Measurements from ENCODE around the gene CRLF3.
"Not testable (repeated sequence)": the region's sequence is repeated elsewhere in the genome, so short reads cannot be mapped to it uniquely, and the experiment has no call there.

Gene CRLF3

GRCh38 chr17:30814236-30814635 lies 10.3 kb downstream of the CRLF3 start:
- not testable (repeated sequence) for DNase-seq

GRCh38 chr17:30812218-30813177 lies 12.0 kb downstream of the CRLF3 start:
- no peak for DNase-seq

DNA sequence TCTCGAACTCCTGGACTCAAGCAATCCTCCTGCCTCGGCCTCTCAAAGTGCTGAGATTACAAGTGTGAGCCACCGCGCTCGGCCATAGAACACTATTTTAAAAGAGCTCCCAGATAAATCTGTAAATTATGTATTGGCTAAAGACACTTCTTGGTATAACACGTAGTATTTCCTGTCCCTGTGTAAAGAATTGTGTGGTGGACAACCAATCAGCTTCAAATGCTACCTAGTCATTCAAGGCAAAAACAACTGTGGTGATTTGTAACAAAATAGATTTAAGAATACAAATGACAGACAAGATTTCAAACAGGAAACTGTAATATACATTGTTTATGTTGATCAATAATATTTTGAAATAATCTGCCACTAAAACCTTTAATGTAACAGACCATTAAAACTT lies 14.6 kb downstream of the CRLF3 start:
- no peak for DNase-seq

DNA sequence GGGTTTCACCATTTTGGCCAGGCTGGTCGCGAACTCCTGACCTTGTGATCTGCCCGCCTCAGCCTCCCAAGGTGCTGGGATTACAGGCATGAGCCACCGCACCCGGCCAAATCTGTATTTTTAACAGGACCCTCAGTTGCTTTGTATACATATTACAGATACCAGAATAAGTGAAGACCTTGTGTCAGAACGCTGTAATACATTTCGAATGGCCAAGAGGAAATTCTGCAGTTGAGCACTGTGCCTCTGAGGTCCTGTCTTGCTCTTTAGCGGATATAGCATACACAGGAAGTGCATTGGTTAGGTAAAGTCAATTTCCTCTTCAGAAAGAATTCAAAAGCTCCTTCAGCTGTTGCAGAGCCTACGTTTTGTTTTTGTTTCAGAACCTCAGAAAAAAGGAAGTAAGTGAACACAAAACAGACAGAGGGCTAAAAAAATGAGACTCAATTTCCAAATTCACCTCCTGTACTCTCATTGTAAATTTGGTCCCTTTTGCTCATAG lies 15.7 kb downstream of the CRLF3 start:
- no peak for DNase-seq

DNA sequence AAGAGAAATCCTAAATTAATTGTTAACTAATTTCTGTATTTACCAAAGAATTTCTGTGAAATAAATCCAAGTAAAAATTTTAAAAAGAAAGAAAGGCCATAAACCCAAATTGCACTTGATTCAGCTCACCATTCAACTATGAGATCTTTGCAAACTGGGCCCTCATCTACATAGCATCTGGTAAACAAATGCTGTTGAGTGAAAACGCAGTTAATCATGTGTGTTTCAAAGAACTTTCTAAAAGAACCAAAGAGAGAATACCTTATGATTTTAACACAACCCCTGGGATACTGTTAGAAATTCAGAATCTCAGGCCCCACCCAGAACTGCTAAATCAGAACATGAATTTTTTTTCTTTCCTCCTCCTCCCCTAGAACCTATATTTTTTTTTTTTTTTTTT lies 16.6 kb downstream of the CRLF3 start:
- no peak for DNase-seq

DNA sequence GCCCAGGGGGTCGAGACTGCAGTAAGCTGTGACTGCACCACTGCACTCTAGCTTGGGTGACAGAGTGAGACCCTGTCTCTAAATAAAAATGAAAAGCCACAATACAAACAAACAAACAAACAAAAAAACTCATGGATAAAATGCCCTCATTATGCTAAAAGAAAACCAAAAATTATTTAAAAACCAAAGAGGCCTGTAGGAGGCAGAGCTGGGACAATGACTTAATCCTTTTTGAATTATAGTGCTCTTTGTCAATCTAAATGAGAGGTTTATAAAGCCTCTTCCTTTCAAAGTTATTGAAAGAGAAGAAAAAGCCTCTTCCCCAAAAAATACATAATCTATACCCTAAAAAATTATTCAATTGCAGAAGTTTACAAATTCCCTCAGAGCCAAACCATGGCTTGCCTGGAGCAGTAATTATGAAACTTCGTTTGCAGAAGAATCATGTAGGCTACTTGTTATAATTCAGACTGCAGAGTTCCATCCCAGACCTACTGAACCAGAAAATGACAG lies 18.5 kb downstream of the CRLF3 start:
- no peak for DNase-seq

DNA sequence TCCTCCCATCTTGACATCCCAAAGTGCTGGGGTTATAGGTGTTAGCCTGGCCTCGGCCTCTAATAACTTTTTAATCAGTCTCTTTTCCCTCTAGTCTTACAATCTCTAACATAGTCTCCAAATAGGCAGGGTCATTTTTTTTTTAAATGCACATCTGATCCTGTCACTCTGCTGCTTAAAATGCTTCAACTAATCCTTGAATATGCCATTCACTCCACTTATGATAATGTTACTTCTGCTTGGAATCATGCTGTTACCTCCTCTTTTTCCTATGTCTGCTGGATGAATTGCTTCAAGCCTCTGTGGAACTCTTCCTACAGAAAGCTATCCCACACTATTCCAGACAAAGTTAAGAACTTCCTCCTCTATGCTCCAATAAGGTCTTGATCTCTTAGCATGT lies 22.8 kb downstream of the CRLF3 start:
- no peak for DNase-seq

- no peak for DNase-seq
Measured at GRCh38 chr17:30796016-30796415, 28.5 kb downstream of the CRLF3 start.

GRCh38 chr17:30794372-30794771 lies 30.1 kb downstream of the CRLF3 start:
- no peak for DNase-seq

DNA sequence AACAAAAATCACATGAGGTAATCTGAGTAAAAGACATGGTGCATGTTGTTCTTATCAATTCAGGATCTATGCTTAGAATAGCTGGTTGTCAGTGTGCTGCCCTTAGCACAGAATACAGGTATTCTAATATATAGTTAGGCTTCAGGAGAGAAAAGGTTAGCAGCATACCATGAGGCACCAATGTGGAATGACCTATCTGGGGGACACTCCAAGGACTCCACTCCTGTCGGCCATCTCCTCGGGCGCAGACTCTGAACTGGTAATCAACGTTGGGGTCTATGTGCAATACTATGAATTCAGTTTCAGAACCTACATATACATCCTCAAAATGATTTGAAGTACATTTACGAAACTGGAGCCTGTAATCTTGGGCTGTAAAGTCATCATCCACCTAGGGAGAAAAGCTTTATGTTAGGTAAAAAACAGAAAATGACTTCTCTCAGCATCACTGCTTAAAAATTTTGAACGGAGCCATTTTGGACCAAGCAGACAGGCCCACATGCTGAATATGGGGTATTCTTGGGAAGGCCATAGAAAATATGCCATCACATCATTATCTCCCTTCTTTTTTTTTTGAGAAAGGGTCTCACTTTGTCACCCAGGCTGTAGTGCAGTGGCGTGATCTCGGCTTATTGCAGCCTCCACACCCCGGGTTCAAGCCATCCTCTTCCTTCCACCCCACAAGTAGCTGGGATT lies 31.1 kb downstream of the CRLF3 start:
- no peak for DNase-seq

- DNase-seq = no peak
Measured at GRCh38 chr17:30790279-30790678, 34.2 kb downstream of the CRLF3 start.

GRCh38 chr17:30788918-30789317 lies 35.6 kb downstream of the CRLF3 start:
- DNase-seq = no peak

GRCh38 chr17:30782206-30782605 lies 42.3 kb downstream of the CRLF3 start:
- DNase-seq = no peak

GRCh38 chr17:30780343-30780742 lies 44.1 kb downstream of the CRLF3 start:
- no peak for DNase-seq

- DNase-seq = not testable (repeated sequence)
Measured at GRCh38 chr17:30768771-30769170, 55.7 kb downstream of the CRLF3 start.

- not testable (repeated sequence) for DNase-seq
Measured at GRCh38 chr17:30767641-30768404, 56.7 kb downstream of the CRLF3 start.

DNA sequence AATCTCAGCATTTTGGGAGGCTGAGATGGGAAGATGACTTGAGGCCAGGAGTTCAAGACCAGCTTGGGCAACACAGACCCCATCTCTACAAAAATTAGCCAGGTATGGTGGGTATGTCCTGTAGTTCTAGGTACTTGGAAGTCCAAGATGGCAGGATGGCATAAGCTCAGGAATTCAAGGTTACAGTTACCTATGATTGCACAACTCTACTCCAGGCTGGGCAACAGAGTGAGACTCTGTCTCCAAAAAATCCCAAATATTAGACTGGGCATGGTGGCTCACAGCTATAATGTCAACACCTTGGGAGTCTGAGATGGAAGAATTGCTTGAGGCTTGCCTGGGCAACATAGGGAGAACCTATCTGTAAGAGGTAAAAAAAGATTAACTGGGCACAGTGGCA lies 63.4 kb downstream of the CRLF3 start:
- no peak for DNase-seq

GRCh38 chr17:30753291-30753690 lies 71.2 kb downstream of the CRLF3 start:
- not testable (repeated sequence) for DNase-seq

DNA sequence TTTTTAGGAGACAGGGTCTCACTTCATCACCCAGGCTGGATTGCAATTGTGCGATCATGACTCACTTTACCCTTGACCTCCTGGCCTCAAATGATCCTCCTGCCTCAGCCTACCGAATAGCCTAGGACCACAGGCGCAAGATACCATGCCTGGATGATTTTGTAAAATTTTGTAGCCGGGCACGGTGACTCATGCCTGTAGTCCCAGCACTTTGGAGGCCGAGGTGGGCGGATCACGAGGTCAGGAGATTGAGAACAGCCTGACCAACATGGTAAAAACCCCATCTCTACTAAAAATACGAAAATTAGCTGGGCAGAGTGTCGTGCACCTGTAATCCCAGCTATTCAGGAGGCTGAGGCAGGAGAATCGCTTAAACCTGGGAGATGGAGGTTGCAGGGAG lies 73.5 kb downstream of the CRLF3 start:
- not testable (repeated sequence) for DNase-seq

DNA sequence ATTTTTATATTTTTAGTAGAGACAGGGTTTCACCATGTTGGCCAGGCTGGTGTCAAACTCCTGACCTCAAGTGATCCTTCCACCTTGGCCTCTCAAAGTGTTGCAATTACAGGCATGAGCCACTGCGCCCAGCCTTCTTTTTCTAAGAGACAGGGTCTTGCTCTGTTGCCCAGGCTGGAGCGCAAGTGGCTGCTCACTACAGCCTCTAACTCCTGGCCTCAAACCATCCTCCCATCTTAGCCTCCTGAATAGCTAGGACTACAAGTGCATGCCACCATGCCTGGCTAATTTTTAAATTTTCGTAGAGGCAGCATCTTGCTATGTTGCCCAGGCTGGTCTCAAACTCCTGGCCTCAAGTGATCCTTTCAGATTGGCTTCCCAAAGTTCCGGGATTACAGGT lies 76.9 kb downstream of the CRLF3 start:
- not testable (repeated sequence) for DNase-seq

DNA sequence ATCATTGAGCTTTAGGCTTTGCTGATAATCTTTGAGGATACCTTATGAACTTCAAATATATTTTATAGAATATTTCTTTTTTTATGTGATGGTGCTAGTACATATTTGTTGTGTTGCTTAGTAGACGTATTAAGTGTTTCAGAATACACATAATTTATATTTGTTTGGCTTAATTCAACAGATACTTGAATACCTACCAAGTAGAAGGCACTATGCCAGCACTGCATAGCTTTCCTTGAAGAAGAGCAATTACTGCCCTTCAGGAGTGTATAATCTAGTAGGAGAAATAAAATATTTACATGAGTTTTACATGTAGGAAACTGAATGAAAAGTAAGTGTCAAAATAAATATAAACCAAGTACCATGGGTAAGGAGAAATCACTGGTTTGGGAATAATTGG lies 81.8 kb downstream of the CRLF3 start:
- not testable (repeated sequence) for DNase-seq

- DNase-seq = not testable (repeated sequence)
Measured at GRCh38 chr17:30736371-30736770, 88.1 kb downstream of the CRLF3 start.

- not testable (repeated sequence) for DNase-seq
Measured at GRCh38 chr17:30735644-30736043, 88.8 kb downstream of the CRLF3 start.

All from 8988T (cell line).